Stimulated activated CD8-positive, alpha-beta memory T cell treated with anti-CD3 and anti-CD28 coated beads, Interleukin-12 subunit alpha, Interleukin-12 subunit beta, amount 100 ng/mL, for 4 hours (primary cell): ENCODE data around the gene GJC1.
"Not testable (repeated sequence)": the region's sequence is repeated elsewhere in the genome, so short reads cannot be mapped to it uniquely, and the experiment has no call there.

Experiments
- DNase-seq: peaks from one replicate; pipeline ENCODE4 v3.0.0-alpha.2; 2020; ENCODE audit warnings: low read depth

GJC1 gene

DNA sequence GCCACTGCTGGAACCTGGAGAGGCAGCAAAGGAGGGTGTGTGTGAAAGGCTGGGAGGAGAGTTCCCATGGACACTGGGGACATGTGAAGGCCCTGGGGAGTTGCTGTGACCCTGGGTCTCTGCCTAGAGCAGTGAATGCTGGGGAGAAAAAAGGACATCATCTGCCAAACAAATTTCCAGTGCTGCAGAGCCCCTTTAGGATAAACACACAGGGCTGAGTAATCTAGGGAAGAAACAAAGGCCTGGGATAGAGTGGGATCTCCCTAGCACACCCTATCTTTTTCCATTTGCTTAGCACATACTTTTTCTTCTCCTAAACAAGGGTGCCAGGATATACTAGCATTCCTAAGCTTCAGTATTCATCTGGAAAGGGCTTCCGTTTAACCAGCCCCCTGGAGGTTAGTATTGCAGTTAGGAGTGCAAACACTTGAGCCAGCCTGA, 14.3 kb upstream of the GJC1 start:
- DNase-seq, result no peak

DNA sequence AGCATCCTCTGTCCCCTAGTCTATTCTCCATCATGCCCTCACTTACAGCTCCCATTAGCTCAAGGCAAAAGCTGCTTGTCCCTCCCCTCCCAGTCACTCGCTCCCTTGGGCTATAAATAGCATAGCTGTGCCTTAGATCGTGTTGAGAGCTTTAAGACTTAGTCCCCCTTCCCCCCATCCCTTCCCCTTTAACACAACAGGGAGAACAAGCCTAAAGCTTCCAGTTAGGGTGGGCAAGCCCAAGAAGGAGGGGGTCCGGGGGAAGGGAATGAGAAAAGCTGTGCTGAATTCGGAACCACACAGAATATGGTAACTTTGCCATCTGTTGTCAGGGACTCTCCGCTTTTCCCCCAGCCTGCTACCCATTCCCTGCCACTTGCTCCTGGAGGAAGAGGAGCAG, 12.7 kb upstream of the GJC1 start:
- no peak for DNase-seq

DNA sequence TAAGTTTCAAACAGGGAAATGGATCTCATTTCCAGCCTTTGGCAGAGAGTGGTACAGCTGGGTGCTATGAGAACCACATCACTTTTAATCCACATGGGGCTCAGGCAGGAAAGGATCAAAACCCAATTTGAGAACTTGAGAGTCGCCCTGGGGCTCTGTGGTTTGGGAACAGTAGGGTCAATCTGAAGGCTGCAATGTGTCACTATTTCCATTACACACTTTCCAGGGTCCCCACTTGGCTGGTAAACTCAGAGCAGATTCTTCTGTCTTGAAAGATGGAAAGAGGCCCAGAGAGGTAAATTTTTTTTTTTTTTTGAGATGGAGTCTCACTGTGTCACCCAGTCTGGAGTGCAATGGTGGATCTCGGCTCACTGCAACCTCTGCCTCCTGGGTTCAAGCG, 10.8 kb upstream of the GJC1 start:
- DNase-seq, result no peak

DNA sequence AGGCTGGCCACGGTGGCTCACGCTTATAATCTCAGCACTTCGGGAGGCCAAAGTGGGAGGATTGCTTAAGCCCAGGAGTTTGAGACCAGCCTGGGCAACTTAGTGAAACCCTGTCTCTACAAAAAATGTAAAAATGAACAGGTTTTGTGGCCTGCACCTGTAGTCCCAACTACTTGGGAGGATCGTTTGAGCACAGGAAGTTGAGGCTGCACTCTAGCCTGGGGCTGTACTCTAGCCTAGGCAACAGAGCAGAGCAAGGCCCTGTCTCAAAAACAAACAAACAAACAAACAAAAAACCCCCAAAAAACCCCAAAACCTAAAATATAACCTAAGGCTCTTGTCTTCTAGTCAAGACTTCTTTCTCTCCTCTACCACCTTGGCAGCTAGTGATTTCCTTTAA, 10.2 kb upstream of the GJC1 start:
- no peak for DNase-seq

DNA sequence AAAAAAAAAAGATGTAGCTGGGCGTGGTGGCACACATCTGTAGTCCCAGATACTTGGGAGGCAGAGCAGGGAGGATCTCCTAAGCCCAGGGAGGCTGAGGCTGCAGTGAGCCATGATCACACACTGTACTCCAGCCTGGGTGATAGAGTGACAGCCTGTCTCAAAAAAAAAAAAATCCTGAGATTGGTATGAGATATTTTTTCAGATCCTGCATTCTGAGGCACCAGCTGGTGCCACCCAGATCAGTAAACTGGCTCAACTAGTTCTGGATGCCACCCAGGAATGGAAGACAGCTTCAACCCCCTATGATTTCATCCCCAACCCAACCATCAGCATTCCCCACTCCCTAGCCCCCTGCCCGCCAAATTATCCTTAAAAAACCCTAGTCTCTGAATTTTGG, 7.1 kb upstream of the GJC1 start:
- DNase-seq, result no peak

DNA sequence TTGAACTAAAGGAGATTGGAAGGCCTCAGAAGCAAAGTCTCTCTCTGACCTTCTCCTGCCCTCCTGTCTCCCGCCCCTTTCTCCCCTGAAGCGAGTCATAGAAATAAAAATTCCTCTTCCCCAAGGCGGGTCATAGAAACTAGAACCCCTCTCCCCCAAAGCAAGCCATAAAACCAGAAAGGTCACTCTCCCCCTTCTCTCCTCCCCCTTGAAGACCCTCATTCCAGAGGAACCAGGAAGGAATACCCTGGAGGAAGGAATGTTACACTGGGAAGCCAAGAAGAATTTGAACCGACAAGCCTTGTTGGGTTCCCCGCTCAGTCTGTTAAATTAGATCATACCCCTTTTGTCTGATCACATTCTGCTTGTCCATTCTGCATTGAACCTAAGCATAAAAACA, 2.7 kb upstream of the GJC1 start:
- no peak for DNase-seq

DNA sequence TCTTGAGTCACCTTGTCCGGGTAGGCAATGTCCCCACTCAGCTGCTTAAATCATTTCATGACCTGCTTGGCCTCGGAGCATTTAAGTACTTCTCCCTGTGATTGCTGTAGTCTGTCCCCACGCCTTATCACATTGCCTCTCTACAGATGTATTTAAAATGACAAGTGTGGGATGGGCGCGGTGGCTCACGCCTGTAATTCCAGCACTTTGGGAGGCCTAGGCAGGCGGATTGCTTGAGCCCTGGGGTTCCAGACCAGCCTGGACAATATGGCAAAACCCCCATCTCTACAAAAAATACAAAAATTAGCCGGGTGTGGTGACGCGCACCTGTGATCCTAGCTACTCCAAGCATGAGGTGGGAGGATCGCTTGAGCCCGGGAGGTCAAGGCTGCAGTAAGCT, 1.3 kb upstream of the GJC1 start:
- DNase-seq, result no peak

DNA sequence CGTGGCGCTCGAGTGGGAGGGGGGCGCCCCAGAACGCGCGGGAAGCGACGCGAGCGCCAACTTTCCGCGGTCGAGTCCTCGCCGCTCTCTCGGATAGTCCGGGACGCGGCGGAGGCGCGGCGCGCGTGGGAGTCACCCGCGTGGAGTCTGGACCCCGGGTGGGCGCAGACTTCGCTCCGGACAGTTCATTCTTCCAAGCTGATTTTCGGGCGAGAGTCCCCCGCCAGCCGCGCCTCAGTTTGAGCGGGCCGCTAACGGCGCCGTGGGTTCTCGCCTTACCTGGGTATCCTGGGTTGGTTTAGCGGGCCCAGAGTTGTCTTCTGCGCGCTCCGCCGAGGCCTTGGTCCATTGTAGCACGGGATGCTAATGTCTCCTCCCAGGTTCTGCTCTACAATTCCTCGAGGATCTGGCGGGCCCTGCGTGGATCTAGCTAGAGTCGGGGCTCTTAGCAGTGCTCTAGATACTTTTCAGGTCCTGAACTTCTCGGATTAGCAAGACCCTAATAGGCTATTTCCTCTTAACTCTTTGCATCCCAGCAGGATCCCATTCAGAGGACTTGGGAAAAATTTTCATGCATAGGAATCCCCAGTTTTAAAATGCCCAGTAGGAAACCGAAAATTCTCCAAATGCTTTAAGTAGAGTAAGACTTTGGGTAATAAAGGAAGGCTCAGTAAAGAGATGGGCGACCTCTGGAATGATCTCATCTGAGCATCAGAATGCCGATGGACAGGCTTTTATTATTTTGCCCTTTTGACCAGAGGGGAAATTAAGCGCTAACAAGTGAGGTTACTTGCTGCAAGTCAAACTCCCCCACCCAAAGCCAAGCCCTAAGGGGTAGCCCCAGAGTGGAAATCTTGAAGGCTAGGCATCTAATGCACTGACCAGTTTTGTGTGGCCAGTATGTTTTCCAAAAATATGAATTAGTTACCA, 537 bp upstream of the GJC1 start:
- DNase-seq, result peak; percentile 17

DNA sequence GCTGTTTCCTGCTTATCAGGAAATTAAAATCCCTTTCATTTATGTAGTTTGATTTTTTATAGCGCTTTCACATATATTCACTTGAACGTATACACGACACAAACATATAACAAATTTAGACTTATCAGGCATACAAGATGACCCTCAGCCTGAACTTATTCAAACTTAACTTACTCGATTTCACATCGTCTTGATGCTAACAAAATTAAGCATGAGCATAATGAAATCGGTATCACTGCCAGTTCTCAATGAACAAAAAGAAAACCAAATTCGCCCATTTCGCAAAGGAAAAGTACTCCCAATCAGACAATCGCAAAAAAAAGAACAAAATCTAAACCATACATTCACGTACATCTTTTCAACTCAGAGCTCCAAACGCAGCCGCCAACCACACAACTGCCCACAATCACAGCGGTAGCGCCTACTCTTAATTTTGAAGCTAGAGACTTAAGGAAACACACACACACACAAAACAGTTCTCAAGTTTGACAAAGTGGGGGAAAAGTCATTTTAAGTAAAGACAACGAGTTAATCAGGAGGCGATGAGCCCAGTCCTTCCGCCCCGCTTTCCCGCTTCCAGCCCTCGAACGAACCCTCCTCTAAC, 1.1 kb downstream of the GJC1 start:
- no peak for DNase-seq

DNA sequence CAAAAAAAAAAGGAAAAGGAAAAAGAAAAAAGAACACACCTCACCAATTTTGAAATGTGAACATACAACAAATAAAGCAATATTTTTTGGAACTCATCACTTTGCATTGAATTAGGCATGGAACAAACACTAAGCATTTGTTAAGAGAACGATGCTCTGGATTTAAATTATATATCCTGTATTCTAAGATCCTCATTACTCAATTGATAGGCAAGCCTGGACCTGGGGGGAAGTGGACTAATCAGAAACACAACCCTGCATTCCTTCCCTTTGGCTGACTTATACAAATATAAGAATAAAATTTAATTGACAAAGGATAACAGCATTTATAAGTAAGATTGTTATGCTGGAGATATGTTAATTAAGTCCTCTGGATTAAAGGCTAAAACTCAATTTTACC, 2.2 kb downstream of the GJC1 start:
- no peak for DNase-seq

DNA sequence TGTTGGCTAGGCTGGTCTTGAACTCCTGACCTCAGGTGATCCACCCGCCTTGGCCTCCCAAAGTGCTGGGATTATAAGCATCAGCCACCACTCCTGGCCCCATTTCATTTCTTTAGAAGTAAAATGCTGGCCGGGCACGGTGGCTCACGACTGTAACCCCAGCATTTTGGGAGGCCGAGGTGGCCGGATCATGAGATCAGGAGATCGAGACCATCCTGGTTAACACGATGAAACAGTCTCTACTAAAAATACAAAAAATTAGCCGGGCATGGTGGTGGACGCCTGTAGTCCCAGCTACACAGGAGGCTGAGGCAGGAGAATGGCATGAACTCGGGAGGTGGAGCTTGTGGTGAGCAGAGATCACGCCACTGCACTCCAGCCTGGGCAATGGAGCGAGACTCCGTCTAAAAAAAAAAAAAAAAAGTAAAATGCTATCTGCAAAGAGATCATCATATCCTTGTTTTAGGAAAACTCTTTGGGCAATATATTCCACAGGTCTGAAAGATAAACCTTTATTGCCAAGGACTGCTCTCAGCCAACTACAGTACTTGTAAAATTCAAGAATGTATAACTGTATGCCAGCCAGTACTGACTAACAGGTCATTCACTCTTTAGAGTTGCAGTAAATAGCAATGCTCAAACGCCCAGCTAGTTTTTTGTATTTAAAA, 3.8 kb downstream of the GJC1 start:
- DNase-seq, result no peak

DNA sequence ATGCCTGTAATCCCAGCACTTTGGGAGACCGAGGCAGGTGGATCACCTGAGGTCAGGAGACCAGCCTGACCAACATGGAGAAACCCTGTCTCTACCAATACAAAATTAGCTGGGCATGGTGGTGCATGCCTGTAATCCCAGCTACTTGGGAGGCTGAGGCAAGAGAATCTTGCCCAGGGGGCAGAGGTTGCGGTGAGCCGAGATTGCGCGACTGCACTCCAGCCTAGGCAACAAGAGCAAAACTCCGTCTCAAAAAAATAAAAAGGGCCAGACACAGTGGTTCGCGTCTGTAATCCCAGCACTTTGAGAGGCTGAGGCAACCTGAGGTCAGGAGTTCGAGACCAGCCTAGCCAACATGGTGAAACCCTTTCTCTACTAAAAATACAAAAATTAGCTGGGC, 4.9 kb downstream of the GJC1 start:
- not testable (repeated sequence) for DNase-seq

DNA sequence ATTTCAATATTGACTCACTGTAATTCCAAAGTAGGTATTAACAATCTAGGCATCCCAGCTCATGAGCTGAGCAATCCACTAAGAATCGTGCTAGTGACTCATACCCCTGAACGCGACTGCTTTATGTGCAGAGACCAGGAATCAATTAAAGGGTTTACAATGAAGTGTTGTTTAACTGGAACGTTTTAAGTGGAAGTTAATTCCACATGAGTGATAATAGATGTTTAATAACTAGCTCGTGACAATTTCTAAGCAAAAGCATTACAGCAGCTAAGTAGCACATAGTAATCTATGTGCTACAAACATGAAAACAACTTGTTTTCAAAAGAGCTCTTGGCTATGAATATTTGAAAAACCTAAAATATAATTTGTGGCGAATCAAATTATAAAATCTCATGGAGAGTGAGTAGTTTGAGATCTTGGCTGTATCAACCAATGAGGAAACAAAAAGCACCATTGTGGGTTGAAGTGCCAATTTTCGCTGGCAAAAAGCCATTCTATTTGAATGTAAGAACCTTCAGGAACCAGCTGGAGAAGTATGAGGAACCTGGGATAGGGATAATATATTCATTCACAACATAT, 9.4 kb downstream of the GJC1 start:
- DNase-seq, result no peak

DNA sequence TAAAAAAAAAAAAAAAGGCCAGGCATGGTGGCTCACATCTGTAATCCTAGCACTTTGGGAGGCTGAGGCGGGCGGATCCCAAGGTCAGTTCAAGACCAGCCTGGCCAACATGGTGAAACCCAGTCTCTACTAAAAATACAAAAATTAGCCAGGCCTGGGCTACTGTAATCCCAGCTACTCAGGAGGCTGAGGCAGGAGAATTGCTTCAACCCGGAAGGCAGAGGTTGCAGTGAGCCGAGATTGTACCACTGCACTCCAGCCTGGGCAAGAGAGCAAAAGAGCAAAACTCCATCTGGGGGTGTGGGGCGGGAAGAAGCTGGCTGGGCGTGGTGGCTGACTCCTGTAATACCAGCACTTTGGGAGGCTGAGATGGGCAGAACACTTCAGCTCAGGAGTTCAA, 11.6 kb downstream of the GJC1 start:
- not testable (repeated sequence) for DNase-seq

DNA sequence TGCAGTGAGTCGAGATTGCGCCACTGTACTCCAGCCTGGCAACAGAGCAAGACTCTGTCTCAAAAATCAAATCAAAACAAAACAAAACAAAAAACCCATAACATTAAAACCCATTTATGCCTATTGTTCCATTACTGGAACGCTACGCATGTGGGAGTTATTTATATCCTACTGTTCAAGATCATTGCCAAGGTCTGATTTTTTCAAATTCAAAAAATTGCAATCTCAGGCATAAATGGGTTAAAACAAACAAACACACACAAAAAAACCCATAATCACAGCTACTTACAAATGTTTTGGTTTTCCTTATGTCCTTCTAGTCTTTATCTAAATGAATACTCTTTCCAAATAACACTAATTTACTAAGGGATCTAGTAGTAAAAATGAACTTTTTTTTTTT, 17.8 kb downstream of the GJC1 start:
- no peak for DNase-seq

DNA sequence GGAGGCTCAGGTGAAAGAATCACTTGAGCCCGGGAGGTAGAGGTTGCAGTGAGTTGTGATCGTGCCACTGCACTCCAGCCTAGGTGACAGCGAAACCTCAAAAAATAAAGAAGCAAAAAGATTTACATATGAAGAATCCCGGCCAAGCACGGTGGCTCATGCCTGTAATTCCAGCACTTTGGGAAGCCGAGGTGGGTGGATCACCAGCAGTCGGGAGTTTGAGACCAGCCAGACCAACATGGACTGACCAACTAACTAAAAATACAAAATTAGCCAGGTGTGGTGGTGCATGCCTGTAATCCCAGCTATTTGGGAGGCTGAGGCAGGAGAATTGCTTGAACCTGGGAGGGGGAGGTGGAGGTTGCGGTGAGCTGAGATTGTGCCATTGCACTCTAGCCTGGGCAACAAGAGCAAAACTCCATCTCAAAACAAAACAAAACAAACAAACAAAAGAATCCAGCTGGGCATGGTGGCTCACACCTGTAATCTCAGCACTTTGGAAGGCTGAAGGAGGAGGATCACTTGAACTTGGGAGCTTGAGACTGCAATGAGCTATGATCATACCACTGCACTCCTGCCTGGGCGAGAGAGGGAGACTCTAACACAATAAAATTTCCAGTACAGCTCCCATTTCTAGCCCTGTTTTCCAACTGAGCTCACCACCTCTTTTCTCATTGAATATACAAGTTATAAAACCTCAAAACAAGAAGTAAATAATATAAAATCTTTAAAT, 21.3 kb downstream of the GJC1 start:
- not testable (repeated sequence) for DNase-seq

DNA sequence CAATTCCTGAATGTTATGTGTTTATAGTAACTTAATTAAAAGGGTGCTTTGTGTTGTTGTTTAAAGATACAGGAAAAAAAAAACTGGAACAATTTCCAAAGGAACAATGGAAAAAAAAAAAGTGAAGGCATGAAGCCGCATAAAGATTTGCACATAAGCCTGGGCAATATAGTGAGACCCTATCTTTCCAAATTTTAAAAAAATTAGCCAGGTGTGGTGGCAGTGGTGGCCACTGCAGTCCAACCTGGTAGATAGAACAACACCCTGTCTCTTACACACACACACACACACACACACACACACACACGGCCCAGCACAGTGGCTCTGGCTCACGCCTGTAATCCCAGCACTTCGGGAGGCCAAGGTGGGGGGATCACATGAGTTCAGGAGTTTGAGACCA, 21.9 kb downstream of the GJC1 start:
- no peak for DNase-seq

DNA sequence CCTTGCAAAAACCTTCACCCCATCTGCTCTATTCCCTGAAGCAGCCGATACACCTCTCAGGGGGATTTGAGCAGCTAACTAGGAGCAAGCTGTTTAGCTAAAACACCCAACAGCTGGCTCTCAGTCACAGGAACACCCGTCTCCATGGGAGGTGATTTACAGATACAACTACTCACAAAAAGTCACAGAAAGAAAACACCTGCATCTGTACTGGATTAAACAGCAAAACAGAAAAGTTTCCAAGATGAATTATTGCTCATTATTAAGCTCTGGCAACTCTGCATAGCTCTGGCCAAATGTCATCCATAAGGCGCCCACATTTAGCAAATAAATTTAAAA, 22.3 kb downstream of the GJC1 start:
- DNase-seq, result no peak

DNA sequence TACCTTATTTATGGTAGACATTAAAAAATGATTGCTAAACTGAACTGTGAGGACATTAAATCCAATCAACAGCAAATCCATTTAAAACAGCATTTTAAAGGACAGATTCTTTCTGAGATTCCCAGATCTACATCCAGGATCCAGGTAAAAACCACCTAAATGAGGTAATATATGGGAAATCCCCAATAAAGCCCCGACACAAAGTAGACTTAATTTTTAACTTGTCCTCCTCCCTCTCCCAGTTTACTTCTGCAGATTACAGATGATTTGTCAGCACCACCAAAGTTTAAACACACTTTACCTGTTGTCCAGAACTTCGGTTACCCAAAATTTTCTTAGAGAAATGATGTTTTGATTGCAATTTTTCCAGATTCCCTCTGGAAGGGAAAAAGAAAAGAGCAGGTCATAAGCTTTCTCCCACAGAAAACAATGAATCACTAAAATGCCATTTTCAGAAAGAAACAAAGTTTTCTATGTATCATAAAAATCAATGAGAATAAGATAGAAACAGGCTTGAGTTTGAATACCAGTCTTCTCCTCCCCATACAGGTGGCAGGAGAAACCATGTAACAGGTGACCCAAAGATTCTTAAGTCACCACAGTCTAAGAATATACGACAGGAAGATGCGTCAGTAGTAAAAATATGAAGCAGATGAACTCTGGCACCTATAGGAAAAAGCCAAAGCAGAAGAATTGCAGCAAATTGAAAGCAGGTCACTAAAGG, 22.8 kb downstream of the GJC1 start:
- no peak for DNase-seq

DNA sequence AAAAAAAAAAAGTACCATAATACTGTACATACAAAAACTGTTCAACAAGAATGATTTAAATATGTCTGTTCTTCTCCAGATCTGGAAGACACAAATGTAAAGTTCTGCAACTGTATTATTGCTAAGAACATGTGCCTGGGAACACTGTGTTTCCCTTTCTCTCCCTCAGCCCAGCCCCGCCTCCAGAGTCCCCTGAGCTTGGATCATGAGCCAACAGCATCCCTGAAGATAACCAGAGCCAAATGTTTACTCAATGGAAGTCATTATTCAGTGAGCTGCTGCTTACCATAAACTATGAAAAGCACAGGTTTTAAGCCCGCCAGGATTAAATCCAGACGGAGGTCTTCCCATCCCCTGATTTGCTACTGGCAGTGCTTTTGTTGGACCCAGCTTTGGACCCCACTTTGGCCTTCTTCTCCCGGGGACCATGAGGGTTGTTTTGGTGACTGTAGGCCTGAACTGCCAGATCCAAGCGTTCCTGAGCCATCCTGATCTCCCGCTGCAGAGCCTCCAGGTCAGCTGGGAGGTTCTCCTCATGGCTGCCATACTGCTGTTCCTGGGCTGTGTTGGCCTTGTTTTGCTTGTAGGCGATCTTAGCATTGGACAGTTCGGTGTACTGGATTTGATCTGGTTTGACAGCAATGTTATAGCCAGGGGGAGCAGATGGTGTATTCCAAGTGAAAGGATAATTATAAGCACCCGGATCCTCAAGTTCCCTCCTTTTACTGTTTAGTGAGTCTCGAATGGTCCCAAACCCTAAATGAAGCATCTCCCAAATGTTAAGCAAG, 25.6 kb downstream of the GJC1 start:
- DNase-seq, result no peak

DNA sequence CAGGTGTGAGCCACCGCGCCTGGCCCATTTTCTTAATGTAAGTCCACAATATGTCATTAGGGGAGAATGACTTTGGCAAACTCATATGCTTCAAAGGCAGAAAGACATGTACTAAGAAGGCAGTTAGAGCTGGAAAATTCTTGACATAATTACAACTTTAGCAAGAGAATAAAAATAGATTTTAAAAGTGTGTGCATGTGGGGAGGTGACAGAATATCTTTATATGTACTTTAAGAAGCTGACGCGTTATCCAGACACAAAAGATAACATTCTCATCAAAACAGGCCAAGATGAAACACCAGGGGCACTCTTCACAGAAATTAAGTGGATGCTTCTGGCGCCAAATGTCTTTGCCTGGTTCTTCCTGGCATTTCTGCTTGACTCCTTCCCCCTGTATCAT, 28.2 kb downstream of the GJC1 start:
- DNase-seq, result no peak
